ENCODE measurements around the gene NGEF. TPM values are rescaled to one million over a fixed set of nuclear protein-coding genes. Genes with fewer than 3 reads are reported as not detected.

The NGEF gene
- polyA plus RNA-seq, 1 of the 3 experiments (the other 2 are of a cell fraction): 1.4 TPM

DNA sequence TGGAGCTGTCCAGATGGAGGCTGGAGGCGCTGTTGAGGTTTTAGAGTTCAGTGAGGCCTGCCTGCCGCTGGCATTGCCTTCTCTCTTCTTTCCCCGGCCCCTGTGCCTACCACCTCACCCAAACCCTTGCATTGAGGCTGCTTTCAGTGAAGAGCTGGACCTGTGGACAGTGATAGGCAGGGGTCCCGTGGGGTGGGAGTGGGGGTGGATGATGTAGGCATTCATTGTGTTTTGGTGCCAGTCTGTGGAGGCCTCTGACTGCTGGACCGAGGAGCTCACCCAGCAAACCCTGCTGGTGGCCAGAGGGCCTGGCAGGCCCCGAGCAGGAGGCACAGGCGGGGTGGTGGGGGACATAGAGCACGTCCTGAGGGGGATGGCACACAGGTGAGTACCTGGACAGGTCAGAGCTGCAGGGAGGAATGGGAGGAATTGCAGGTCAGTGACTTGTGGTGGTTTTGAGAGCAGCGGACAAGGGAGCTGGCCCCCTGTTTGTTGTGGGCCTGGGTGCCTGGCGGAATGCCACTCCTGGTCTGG, 35.6 kb downstream of the NGEF start:
- ChIA-PET CTCF (interaction anchor here (0.8 kb wide), 1 partner anchor 274 kb away, joined by 3 read pairs; the partner anchor contains the start of gene ATG16L1), POLR2A (no interaction called here)
- H3K4me1 ChIP-seq (ENCODE audit: control insufficient read depth in 1 of 2, insufficient read depth in 2 of 2, low read depth in 1 of 2, low read length in 1 of 2): peaks cover 0 to 13% of the 10 kb centered on the region in 2 experiments; a peak in 1 of 4 replicates
- DNase-seq: no peak
- H3F3A ChIP-seq (replicated peaks; ENCODE audit: insufficient read depth): no peaks in the 10 kb centered on the region
- TF ChIP-seq, protein P1, sequence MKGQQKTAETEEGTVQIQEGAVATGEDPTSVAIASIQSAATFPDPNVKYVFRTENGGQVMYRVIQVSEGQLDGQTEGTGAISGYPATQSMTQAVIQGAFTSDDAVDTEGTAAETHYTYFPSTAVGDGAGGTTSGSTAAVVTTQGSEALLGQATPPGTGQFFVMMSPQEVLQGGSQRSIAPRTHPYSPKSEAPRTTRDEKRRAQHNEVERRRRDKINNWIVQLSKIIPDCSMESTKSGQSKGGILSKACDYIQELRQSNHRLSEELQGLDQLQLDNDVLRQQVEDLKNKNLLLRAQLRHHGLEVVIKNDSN (IDR thresholded peaks at IDR 0.05; ENCODE audit: borderline replicate concordance, low read depth): no peak
- TF ChIP-seq, protein P2, sequence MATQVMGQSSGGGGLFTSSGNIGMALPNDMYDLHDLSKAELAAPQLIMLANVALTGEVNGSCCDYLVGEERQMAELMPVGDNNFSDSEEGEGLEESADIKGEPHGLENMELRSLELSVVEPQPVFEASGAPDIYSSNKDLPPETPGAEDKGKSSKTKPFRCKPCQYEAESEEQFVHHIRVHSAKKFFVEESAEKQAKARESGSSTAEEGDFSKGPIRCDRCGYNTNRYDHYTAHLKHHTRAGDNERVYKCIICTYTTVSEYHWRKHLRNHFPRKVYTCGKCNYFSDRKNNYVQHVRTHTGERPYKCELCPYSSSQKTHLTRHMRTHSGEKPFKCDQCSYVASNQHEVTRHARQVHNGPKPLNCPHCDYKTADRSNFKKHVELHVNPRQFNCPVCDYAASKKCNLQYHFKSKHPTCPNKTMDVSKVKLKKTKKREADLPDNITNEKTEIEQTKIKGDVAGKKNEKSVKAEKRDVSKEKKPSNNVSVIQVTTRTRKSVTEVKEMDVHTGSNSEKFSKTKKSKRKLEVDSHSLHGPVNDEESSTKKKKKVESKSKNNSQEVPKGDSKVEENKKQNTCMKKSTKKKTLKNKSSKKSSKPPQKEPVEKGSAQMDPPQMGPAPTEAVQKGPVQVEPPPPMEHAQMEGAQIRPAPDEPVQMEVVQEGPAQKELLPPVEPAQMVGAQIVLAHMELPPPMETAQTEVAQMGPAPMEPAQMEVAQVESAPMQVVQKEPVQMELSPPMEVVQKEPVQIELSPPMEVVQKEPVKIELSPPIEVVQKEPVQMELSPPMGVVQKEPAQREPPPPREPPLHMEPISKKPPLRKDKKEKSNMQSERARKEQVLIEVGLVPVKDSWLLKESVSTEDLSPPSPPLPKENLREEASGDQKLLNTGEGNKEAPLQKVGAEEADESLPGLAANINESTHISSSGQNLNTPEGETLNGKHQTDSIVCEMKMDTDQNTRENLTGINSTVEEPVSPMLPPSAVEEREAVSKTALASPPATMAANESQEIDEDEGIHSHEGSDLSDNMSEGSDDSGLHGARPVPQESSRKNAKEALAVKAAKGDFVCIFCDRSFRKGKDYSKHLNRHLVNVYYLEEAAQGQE (IDR thresholded peaks at IDR 0.05; ENCODE audit: low read depth, low read length): no peak
- TF ChIP-seq TCF12 (IDR thresholded peaks at IDR 0.05): no peak
- TF ChIP-seq, protein P3, sequence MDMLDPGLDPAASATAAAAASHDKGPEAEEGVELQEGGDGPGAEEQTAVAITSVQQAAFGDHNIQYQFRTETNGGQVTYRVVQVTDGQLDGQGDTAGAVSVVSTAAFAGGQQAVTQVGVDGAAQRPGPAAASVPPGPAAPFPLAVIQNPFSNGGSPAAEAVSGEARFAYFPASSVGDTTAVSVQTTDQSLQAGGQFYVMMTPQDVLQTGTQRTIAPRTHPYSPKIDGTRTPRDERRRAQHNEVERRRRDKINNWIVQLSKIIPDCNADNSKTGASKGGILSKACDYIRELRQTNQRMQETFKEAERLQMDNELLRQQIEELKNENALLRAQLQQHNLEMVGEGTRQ (IDR thresholded peaks at IDR 0.05; ENCODE audit: borderline replicate concordance, low read depth, low read length): no peak
- TF ChIP-seq ELF1 (IDR thresholded peaks at IDR 0.05): no peak
- no peak for TF ChIP-seq JUND (IDR thresholded peaks at IDR 0.05)
- TF ChIP-seq MEF2A (IDR thresholded peaks at IDR 0.05; ENCODE audit: borderline replicate concordance, low read depth): no peak
- TF ChIP-seq EP300 (IDR thresholded peaks at IDR 0.05; ENCODE audit: borderline replicate concordance in 1 of 2, low read depth in 1 of 2, low read length in 1 of 2): no peak
- H4K20me1 ChIP-seq (ENCODE audit: insufficient read depth): no peaks in the 10 kb centered on the region
- no peak overlapping the region for H3K4me3 ChIP-seq (ENCODE audit: low read depth in 2 of 2, low read length in 1 of 2)
- H3K27ac ChIP-seq (ENCODE audit: low read depth in 2 of 2, low read length in 1 of 2): no peak overlapping the region
- no peak overlapping the region for H3K4me2 ChIP-seq
- no peaks in the 10 kb centered on the region for H3K79me2 ChIP-seq (ENCODE audit: insufficient read depth)
- H2AFZ ChIP-seq (ENCODE audit: low read depth): no peak overlapping the region
- no peaks in the 10 kb centered on the region; the same call in 1 of the 2 replicates for H3K27me3 ChIP-seq (ENCODE audit: insufficient read depth)
- 76% methylated on average over 7 of the region's 10 CpGs for WGBS (ENCODE audit: low lambda C conversion rate)
- H3K36me3 ChIP-seq (replicated peaks in 1 of 2; ENCODE audit: control insufficient read depth in 1 of 2, insufficient read depth in 2 of 2, low read length in 1 of 2): no peaks in the 10 kb centered on the region
- no peaks in the 10 kb centered on the region for H3K9me2 ChIP-seq
- H3K9me3 ChIP-seq: no peaks in the 10 kb centered on the region
- no peak overlapping the region for H3K9ac ChIP-seq

DNA sequence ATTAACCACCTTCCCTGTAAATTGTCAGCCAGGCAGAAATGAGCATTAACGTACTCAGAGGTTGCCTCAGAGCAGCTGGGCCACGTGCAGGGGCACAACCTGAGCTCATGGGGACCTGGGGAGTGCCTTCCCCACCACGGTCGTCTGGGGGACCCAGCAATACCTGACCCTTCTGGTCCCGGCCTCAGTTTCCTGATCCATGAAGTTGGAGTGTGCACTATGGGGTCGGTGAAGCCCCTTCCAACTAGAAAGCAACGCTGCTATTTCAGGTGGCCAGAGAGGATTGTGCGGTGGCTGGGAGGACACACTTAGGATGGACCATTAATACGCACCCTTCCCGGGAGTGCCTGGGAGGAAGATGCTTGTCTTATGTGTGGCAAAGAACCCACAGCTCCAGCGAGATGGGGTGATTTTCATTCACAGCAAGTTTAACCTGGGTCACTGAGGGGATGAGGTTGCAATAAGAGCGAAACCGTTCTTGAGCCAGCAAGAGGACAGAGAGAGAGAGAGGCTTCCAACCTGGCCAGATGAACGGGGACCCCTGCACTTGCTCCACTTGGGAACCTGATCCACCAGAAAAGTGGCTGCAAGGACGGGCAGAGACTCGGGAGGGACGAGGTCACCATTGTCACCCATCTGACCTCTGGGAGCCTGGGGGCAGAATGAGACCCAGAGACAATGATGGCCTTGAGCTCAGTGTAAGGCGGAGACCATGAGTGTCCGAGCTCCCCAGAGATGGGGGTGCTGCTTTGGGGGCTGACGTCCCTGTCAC, 36.2 kb downstream of the NGEF start:
- Histone ChIP-seq H3K9me2 (no peaks in the 10 kb centered on the region), H3K9ac (no peak overlapping the region), H3K4me1 (ENCODE audit: control insufficient read depth in 1 of 2, insufficient read depth in 2 of 2, low read depth in 1 of 2, low read length in 1 of 2) (peaks cover 0 to 13% of the 10 kb centered on the region in 2 experiments; a peak in 1 of 4 replicates), H3K27me3 (ENCODE audit: insufficient read depth) (no peaks in the 10 kb centered on the region; the same call in 1 of the 2 replicates), H3K27ac (ENCODE audit: low read depth in 2 of 2, low read length in 1 of 2) (no peak overlapping the region), H3K4me3 (ENCODE audit: low read depth in 2 of 2, low read length in 1 of 2) (no peak overlapping the region), H3K9me3 (no peaks in the 10 kb centered on the region), H3F3A (replicated peaks; ENCODE audit: insufficient read depth) (no peaks in the 10 kb centered on the region), H3K79me2 (ENCODE audit: insufficient read depth) (no peaks in the 10 kb centered on the region), H4K20me1 (ENCODE audit: insufficient read depth) (no peaks in the 10 kb centered on the region), H2AFZ (ENCODE audit: low read depth) (no peak overlapping the region), H3K4me2 (no peak overlapping the region), H3K36me3 (replicated peaks in 1 of 2; ENCODE audit: control insufficient read depth in 1 of 2, insufficient read depth in 2 of 2, low read length in 1 of 2) (no peaks in the 10 kb centered on the region)
- POLR2A ChIA-PET: no interaction called here
- 71% methylated on average over 19 of the region's 20 CpGs for WGBS (ENCODE audit: low lambda C conversion rate)
- no peak for DNase-seq
- CTCF ChIA-PET: interaction anchor here (0.8 kb wide), 1 partner anchor 274 kb away, joined by 3 read pairs; the partner anchor contains the start of gene ATG16L1
- TF ChIP-seq, protein P1 (IDR thresholded peaks at IDR 0.05; ENCODE audit: borderline replicate concordance, low read depth): no peak
- TF ChIP-seq RXRA (IDR thresholded peaks at IDR 0.05; ENCODE audit: borderline replicate concordance, low read depth): no peak
- TF ChIP-seq, protein P4, sequence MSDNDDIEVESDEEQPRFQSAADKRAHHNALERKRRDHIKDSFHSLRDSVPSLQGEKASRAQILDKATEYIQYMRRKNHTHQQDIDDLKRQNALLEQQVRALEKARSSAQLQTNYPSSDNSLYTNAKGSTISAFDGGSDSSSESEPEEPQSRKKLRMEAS (IDR thresholded peaks at IDR 0.05; ENCODE audit: low read depth): no peak
- no peak for TF ChIP-seq NRF1 (IDR thresholded peaks at IDR 0.05; ENCODE audit: low read depth, low read length)
- no peak for TF ChIP-seq FOXJ3 (CRISPR knock-in tag; IDR thresholded peaks at IDR 0.05)
- no peak for TF ChIP-seq SMC3 (IDR thresholded peaks at IDR 0.05; ENCODE audit: low read depth, low read length)
- no peak for TF ChIP-seq FOSL2 (IDR thresholded peaks at IDR 0.05; ENCODE audit: borderline replicate concordance, low read depth)
- no peak for TF ChIP-seq RFX5 (IDR thresholded peaks at IDR 0.05; ENCODE audit: low read length)
- no peak for TF ChIP-seq EZH2phosphoT487 (IDR thresholded peaks at IDR 0.05; ENCODE audit: borderline replicate concordance, low read depth)
- TF ChIP-seq, protein P5, sequence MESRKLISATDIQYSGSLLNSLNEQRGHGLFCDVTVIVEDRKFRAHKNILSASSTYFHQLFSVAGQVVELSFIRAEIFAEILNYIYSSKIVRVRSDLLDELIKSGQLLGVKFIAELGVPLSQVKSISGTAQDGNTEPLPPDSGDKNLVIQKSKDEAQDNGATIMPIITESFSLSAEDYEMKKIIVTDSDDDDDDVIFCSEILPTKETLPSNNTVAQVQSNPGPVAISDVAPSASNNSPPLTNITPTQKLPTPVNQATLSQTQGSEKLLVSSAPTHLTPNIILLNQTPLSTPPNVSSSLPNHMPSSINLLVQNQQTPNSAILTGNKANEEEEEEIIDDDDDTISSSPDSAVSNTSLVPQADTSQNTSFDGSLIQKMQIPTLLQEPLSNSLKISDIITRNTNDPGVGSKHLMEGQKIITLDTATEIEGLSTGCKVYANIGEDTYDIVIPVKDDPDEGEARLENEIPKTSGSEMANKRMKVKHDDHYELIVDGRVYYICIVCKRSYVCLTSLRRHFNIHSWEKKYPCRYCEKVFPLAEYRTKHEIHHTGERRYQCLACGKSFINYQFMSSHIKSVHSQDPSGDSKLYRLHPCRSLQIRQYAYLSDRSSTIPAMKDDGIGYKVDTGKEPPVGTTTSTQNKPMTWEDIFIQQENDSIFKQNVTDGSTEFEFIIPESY (IDR thresholded peaks at IDR 0.05; ENCODE audit: borderline replicate concordance, low read depth): no peak
